Measurements from ENCODE around the gene SMAGP. TPM values are rescaled to one million over a fixed set of nuclear protein-coding genes. Genes with fewer than 3 reads are reported as not detected.

The SMAGP gene
- total RNA-seq, 4 donors from 2014 or later = 29.5 to 144 (median 104) TPM

DNA sequence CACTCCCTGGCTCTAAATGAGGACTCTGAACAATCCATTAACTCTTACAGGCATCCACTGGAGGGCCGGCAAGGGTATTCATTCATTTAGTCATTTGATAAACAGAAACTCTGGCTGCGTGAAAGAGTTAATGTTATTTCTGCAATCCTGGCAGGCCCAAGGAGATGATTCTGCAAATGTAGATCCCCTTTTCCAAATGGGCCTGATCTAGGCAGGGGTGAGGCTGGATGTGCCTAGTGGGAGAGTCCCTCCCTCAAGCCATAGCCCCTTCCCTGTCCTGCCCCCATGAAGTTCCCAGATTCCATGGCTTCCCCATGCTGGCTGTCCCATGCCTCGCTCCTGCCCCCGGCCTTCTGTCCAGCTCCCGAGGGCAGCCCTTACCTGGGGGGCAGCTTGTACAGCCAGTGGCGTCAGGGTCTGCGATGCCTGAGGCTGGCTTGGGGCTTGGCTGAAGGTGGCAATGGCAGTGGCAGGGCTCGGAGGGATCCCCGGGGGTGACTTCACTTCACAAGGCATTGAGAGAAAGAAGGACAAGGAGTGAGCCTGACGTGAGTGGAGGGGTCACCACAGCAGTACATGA, 70.8 kb downstream of the SMAGP start:
- Histone ChIP-seq H3K27ac (no peak overlapping the region), H3K4me1 (no peaks in the 10 kb centered on the region), H3K9me3 (no peaks in the 10 kb centered on the region), H3K36me3 (no peaks in the 10 kb centered on the region), H3K27me3 (no peaks in the 10 kb centered on the region), H3K4me3 (no peak overlapping the region)
- in situ Hi-C loops (cut with MboI; ENCODE audit: low pct_ligation_motif_present in 1 of 4, low pct_unique_long_range_greater_than_20kb in 1 of 4, low sequenced_read_pairs in 3 of 4) (no loop called here), intact Hi-C loops (cut with DNase I; ENCODE audit: low total_unique reads) (no loop called here)
- no peak for DNase-seq
- WGBS, 2 donors (ENCODE audit: low coverage in 1 of 2) = 93% methylated on average over 10 of the region's 10 CpGs; no CpG with 5 or more reads in 1 of the 2 donors
- TF ChIP-seq POLR2AphosphoS5 (IDR thresholded peaks at IDR 0.05) (no peak), EP300 (IDR thresholded peaks at IDR 0.05; ENCODE audit: low read depth) (no peak), POLR2A (IDR thresholded peaks at IDR 0.05) (no peak)
- TF ChIP-seq, protein P1, sequence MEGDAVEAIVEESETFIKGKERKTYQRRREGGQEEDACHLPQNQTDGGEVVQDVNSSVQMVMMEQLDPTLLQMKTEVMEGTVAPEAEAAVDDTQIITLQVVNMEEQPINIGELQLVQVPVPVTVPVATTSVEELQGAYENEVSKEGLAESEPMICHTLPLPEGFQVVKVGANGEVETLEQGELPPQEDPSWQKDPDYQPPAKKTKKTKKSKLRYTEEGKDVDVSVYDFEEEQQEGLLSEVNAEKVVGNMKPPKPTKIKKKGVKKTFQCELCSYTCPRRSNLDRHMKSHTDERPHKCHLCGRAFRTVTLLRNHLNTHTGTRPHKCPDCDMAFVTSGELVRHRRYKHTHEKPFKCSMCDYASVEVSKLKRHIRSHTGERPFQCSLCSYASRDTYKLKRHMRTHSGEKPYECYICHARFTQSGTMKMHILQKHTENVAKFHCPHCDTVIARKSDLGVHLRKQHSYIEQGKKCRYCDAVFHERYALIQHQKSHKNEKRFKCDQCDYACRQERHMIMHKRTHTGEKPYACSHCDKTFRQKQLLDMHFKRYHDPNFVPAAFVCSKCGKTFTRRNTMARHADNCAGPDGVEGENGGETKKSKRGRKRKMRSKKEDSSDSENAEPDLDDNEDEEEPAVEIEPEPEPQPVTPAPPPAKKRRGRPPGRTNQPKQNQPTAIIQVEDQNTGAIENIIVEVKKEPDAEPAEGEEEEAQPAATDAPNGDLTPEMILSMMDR (IDR thresholded peaks at IDR 0.05) = no peak

DNA sequence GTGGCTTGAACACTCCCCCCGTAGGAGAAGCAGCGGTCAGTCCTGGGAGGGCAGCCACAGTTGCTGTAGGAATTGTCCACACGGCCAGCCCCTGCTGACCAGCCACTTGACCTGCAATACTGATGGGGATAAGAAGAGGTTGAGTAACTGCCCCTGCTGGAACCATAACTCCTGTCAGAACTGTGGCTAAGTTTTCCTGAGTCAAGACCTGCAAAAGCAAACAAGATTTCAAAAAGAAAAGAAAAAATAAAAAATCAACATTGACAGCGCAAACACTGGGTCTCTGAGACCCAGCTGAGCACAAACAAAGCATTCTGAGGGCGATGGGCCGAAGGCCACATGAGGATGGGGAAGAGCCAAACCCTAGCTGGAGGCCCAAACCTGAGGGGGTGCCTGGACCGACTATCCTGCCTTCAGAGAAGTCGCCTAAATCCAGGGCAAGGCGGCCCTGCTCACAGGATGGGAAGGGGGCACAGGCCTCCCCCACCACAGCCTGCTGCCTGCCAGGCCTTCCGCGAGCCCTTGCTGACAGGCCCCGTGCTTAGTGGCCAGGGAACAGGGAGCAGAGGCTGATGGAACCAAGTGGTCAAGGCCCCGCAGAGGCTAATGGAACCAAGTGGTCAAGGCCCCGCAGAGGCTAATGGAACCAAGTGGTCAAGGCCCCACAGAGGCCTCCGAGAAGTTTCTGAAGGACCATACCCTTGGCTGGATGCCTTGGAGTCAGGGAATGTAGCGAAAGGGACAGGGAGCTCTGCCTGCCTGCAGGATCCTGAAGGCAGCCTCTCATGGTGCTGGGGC, 71.4 kb downstream of the SMAGP start:
- Histone ChIP-seq H3K36me3 (no peaks in the 10 kb centered on the region), H3K4me3 (no peak overlapping the region), H3K9me3 (no peaks in the 10 kb centered on the region), H3K4me1 (no peaks in the 10 kb centered on the region), H3K27me3 (no peaks in the 10 kb centered on the region), H3K27ac (no peak overlapping the region)
- no peak for TF ChIP-seq POLR2A (IDR thresholded peaks at IDR 0.05)
- in situ Hi-C loops (cut with MboI; ENCODE audit: low pct_ligation_motif_present in 1 of 4, low pct_unique_long_range_greater_than_20kb in 1 of 4, low sequenced_read_pairs in 3 of 4) (no loop called here), intact Hi-C loops (cut with DNase I; ENCODE audit: low total_unique reads) (no loop called here)
- no peak for DNase-seq
- 86% methylated on average over 16 of the region's 16 CpGs; no CpG with 5 or more reads in 1 of the 2 donors for WGBS, 2 donors (ENCODE audit: low coverage in 1 of 2)

DNA sequence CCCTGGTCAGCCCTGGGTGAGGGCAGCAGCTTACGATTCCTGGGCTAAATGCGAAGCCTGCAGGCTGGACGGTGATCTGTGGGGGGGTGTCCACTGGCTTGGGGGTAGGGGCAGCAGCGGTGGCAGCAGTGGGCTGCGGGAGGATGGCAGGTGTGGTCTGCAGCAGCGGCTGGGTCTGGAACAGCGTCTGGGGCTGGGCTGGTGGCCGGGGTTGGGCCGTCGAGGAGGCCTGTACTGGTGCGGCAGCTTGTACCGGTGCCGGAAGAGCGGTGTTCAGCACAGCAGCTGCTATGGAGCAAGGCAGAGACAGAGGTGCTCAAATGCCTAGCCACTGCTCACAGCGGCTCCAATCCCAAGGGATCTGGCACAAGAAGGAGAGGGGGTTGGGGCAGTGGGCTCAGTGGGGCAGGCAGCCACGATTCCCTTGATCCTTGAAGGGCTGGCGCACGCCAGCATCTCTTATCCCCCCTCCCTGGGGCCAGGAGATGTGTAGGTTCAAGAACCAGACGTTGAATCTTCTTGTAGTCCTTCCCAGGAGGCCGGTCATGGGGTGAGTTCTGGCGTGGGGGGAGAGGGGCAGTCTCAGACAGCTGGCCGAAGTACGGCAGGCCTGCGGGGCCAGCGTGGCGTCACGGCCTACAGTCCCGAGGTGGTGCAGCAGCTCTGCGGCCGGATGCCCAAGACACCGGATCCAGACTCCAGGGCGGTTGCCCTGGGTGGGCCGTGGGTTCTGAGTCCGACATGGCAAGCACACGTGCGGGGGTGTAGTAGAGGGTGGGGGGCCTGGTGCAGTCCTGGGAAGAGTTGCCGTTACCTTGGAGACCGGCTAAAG, 72.3 kb downstream of the SMAGP start:
- H3K27me3 ChIP-seq = no peaks in the 10 kb centered on the region
- no peak for TF ChIP-seq EP300 (IDR thresholded peaks at IDR 0.05; ENCODE audit: low read depth)
- TF ChIP-seq POLR2A (IDR thresholded peaks at IDR 0.05) = no peak
- TF ChIP-seq, protein P1 (IDR thresholded peaks at IDR 0.05) = no peak
- no peak overlapping the region for H3K4me3 ChIP-seq
- 95% methylated on average over 35 of the region's 38 CpGs; no CpG with 5 or more reads in 1 of the 2 donors for WGBS, 2 donors (ENCODE audit: low coverage in 1 of 2)
- DNase-seq = no peak
- no peaks in the 10 kb centered on the region for H3K36me3 ChIP-seq
- intact Hi-C loops (cut with DNase I; ENCODE audit: low total_unique reads) = no loop called here
- no peak overlapping the region for H3K27ac ChIP-seq
- no peaks in the 10 kb centered on the region for H3K9me3 ChIP-seq
- in situ Hi-C loops (cut with MboI; ENCODE audit: low pct_ligation_motif_present in 1 of 4, low pct_unique_long_range_greater_than_20kb in 1 of 4, low sequenced_read_pairs in 3 of 4) = no loop called here
- H3K4me1 ChIP-seq = no peaks in the 10 kb centered on the region

DNA sequence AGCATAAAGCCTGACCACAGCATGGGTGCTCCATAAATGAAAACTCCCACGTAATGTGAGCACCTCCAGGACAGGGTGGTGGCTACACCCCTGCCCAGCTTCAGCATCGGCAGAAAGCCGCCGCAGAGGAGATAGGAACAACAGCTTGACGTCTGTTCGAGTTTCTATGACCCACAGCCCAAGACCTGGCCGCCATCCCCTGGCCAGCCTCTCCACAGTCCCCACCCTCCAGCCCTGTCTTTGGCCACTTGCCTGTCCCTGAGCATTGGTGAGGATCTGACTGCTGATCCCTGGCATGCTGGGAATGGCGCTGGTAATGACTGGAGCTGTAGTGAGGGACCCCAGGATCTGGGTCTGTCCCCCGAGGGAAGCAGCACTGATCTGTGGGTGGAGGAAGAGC, 73.7 kb downstream of the SMAGP start:
- Histone ChIP-seq H3K27ac (no peak overlapping the region), H3K9me3 (no peaks in the 10 kb centered on the region), H3K4me3 (no peak overlapping the region), H3K27me3 (no peaks in the 10 kb centered on the region), H3K4me1 (no peaks in the 10 kb centered on the region), H3K36me3 (no peaks in the 10 kb centered on the region)
- in situ Hi-C loops (cut with MboI; ENCODE audit: low pct_ligation_motif_present in 1 of 4, low pct_unique_long_range_greater_than_20kb in 1 of 4, low sequenced_read_pairs in 3 of 4) = no loop called here
- intact Hi-C loops (cut with DNase I; ENCODE audit: low total_unique reads) = no loop called here
- 92 to 100% methylated on average over 7 to 9 of the region's 9 CpGs for WGBS, 2 donors (ENCODE audit: low coverage in 1 of 2)
- TF ChIP-seq EP300 (IDR thresholded peaks at IDR 0.05; ENCODE audit: low read depth) (no peak), POLR2AphosphoS5 (IDR thresholded peaks at IDR 0.05) (no peak), POLR2A (IDR thresholded peaks at IDR 0.05) (no peak)
- TF ChIP-seq, protein P1 (IDR thresholded peaks at IDR 0.05) = no peak
- no peak for DNase-seq
